ENCODE data around the gene ACOX2.
A peak's percentile ranks its signal among the peaks of the same experiment; 100 is the strongest.

ACOX2 gene

DNA sequence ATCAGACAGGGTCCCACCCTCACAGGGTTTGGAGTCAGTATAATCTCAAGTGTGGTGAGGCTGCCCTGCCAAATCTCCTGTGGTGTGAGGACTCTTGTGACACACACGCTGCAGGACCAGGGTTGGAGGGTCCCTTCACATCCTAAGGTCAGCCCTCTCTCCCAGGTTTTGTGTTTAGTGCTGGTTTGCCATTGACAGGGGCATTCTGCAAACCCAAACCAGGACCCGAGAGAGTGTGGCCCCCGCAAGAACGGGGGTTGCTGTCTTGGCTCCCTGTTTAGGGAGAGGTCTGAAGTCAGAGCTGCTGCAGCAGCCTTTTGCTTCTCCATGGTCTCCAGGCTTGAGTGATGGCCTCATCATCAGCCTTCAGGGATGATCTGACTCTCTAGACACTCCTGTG is 25.5 kb upstream of the ACOX2 start:
- TF ChIP-seq, protein P1, sequence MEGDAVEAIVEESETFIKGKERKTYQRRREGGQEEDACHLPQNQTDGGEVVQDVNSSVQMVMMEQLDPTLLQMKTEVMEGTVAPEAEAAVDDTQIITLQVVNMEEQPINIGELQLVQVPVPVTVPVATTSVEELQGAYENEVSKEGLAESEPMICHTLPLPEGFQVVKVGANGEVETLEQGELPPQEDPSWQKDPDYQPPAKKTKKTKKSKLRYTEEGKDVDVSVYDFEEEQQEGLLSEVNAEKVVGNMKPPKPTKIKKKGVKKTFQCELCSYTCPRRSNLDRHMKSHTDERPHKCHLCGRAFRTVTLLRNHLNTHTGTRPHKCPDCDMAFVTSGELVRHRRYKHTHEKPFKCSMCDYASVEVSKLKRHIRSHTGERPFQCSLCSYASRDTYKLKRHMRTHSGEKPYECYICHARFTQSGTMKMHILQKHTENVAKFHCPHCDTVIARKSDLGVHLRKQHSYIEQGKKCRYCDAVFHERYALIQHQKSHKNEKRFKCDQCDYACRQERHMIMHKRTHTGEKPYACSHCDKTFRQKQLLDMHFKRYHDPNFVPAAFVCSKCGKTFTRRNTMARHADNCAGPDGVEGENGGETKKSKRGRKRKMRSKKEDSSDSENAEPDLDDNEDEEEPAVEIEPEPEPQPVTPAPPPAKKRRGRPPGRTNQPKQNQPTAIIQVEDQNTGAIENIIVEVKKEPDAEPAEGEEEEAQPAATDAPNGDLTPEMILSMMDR (IDR thresholded peaks at IDR 0.05; ENCODE audit: low read depth, low read length), result no peak
- TF ChIP-seq EZH2phosphoT487 (IDR thresholded peaks at IDR 0.05; ENCODE audit: low read depth), result no peak
- Histone ChIP-seq H3K9ac (ENCODE audit: low read length) (no peak overlapping the region), H3K27ac (ENCODE audit: low read length) (no peak overlapping the region), H4K20me1 (ENCODE audit: insufficient read depth, low read length) (no peaks in the 10 kb centered on the region), H3K9me3 (ENCODE audit: insufficient read depth, low read length) (no peaks in the 10 kb centered on the region), H3K27me3 (ENCODE audit: low read depth, low read length) (no peaks in the 10 kb centered on the region), H3K4me1 (ENCODE audit: low read length) (no peaks in the 10 kb centered on the region), H3K36me3 (replicated peaks; ENCODE audit: low read depth, low read length) (no peaks in the 10 kb centered on the region), H3K79me2 (ENCODE audit: low read length) (no peaks in the 10 kb centered on the region), H3K4me2 (ENCODE audit: low read length) (no peak overlapping the region), H2AFZ (ENCODE audit: low read depth, low read length) (no peak overlapping the region), H3K4me3 (ENCODE audit: low read length) (no peak overlapping the region)

DNA sequence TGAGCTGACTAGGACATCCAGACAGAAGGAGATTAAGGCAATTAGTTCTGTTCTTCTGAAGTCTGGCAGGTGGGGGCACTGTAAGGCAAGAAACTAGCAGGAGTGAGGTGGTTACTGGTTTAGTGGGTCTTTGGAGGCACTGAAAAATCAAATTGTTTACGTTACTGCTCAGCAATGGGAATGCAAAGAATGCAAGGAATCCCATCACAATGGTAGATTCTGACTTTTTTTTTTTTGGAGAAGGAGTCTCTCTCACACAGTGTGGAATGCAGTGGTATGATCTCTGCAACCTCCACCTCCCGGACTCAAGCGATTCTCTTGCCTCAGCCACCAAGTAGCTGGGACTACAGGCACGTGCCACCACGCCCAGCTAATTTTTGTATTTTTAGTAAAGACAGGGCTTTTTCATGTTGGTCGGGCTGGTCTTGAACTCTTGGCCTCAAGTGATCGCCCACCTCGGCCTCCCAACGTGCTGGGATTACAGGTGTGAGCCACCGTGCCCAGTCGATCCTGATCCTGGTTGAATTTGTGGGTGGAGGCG is 23.9 kb upstream of the ACOX2 start:
- no peak overlapping the region for H2AFZ ChIP-seq (ENCODE audit: low read depth, low read length)
- H3K4me3 ChIP-seq (ENCODE audit: low read length), result no peak overlapping the region
- H3K27ac ChIP-seq (ENCODE audit: low read length), result no peak overlapping the region
- H3K9ac ChIP-seq (ENCODE audit: low read length), result no peak overlapping the region
- no peak overlapping the region for H3K4me2 ChIP-seq (ENCODE audit: low read length)
- TF ChIP-seq EZH2phosphoT487 (IDR thresholded peaks at IDR 0.05; ENCODE audit: low read depth), result no peak
- TF ChIP-seq, protein P1 (IDR thresholded peaks at IDR 0.05; ENCODE audit: low read depth, low read length), result peak; percentile 31
- H3K27me3 ChIP-seq (ENCODE audit: low read depth, low read length), result peaks cover 3% of the 10 kb centered on the region; the same call in 1 of the 2 replicates
- no peaks in the 10 kb centered on the region for H4K20me1 ChIP-seq (ENCODE audit: insufficient read depth, low read length)
- H3K9me3 ChIP-seq (ENCODE audit: insufficient read depth, low read length), result no peaks in the 10 kb centered on the region
- H3K79me2 ChIP-seq (ENCODE audit: low read length), result no peaks in the 10 kb centered on the region
- no peaks in the 10 kb centered on the region for H3K4me1 ChIP-seq (ENCODE audit: low read length)
- no peaks in the 10 kb centered on the region for H3K36me3 ChIP-seq (replicated peaks; ENCODE audit: low read depth, low read length)

DNA sequence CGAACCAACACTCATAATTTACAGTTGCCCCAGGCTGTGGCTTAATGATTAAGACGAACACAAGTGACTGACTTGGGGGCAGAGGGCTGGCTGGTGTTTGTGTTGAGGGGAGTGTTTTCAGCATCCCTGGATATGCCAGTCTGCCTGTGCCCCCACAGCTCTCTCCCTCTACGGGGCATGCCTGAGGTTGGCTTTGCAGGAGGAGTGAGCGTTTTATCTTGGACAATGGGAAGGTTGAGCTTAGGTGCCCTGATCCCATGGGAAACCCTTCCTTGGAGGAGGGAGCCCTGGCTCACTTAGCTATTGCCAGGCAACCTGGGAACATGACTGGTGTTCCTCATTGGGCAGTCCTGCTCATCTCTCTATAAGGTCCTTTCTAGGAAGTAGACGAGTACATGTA is 22.6 kb upstream of the ACOX2 start:
- no peaks in the 10 kb centered on the region for H3K36me3 ChIP-seq (replicated peaks; ENCODE audit: low read depth, low read length)
- TF ChIP-seq, protein P1 (IDR thresholded peaks at IDR 0.05; ENCODE audit: low read depth, low read length), result no peak
- TF ChIP-seq EZH2phosphoT487 (IDR thresholded peaks at IDR 0.05; ENCODE audit: low read depth), result no peak
- no peaks in the 10 kb centered on the region for H4K20me1 ChIP-seq (ENCODE audit: insufficient read depth, low read length)
- H3K4me1 ChIP-seq (ENCODE audit: low read length), result no peaks in the 10 kb centered on the region
- no peak overlapping the region for H2AFZ ChIP-seq (ENCODE audit: low read depth, low read length)
- no peaks in the 10 kb centered on the region for H3K79me2 ChIP-seq (ENCODE audit: low read length)
- no peaks in the 10 kb centered on the region for H3K9me3 ChIP-seq (ENCODE audit: insufficient read depth, low read length)
- no peak overlapping the region for H3K27ac ChIP-seq (ENCODE audit: low read length)
- no peak overlapping the region for H3K4me2 ChIP-seq (ENCODE audit: low read length)
- peaks cover 5% of the 10 kb centered on the region; the same call in 1 of the 2 replicates for H3K27me3 ChIP-seq (ENCODE audit: low read depth, low read length)
- no peak overlapping the region for H3K4me3 ChIP-seq (ENCODE audit: low read length)
- H3K9ac ChIP-seq (ENCODE audit: low read length), result no peak overlapping the region

DNA sequence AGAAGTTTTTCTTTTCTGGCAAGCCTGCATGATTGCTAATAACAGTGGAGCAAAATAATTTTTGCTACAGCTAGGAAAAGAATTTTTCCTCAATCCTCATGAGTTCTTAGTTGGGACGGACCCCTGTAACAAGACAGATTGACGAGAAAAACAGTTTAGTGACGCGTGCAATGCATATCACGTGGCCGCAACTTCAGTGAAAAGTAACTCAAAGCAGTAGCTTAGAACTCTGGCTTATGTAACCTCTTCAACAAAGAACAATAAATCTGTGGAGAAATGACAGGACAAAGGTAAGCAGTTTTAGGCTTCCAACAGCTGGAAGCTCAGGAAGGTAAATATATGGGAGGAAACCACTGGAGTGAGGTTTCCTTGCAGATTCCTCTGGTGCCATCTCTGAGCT is 20.5 kb upstream of the ACOX2 start:
- H3K9ac ChIP-seq (ENCODE audit: low read length), result no peak overlapping the region
- no peak overlapping the region for H3K27ac ChIP-seq (ENCODE audit: low read length)
- H2AFZ ChIP-seq (ENCODE audit: low read depth, low read length), result no peak overlapping the region
- TF ChIP-seq EZH2phosphoT487 (IDR thresholded peaks at IDR 0.05; ENCODE audit: low read depth), result no peak
- TF ChIP-seq, protein P1 (IDR thresholded peaks at IDR 0.05; ENCODE audit: low read depth, low read length), result no peak
- no peaks in the 10 kb centered on the region for H4K20me1 ChIP-seq (ENCODE audit: insufficient read depth, low read length)
- no peaks in the 10 kb centered on the region for H3K4me1 ChIP-seq (ENCODE audit: low read length)
- no peak overlapping the region for H3K4me3 ChIP-seq (ENCODE audit: low read length)
- no peaks in the 10 kb centered on the region for H3K9me3 ChIP-seq (ENCODE audit: insufficient read depth, low read length)
- no peak overlapping the region for H3K4me2 ChIP-seq (ENCODE audit: low read length)
- no peaks in the 10 kb centered on the region for H3K36me3 ChIP-seq (replicated peaks; ENCODE audit: low read depth, low read length)
- peaks cover 5% of the 10 kb centered on the region; the same call in 1 of the 2 replicates for H3K27me3 ChIP-seq (ENCODE audit: low read depth, low read length)
- no peaks in the 10 kb centered on the region for H3K79me2 ChIP-seq (ENCODE audit: low read length)

All from OCI-LY3 (cell line).